GM12864 (cell line): ENCODE results near the gene LTB.
A peak's percentile ranks its signal among the peaks of the same experiment; 100 is the strongest.
"Not testable (repeated sequence)": the region's sequence is repeated elsewhere in the genome, so short reads cannot be mapped to it uniquely, and the experiment has no call there.

Source experiments
- DNase-seq: peaks from one replicate; pipeline ENCODE4 v3.0.0-alpha.2; 2011; ENCODE audit warnings: low read depth
- H3K4me3 ChIP-seq: 2 replicates; pipeline ENCODE4 v1.5.1; 2011; ENCODE audit warnings: mild to moderate bottlenecking, low read depth, low read length, control low read depth
- CTCF ChIP-seq: IDR thresholded peaks from 2 replicates; pipeline ENCODE4 v1.5.1; 2011; ENCODE audit warnings: low read depth, mild to moderate bottlenecking, moderate library complexity, low read length, control low read depth, inconsistent platforms; ENCODE audit errors: missing control alignments

The LTB gene

GRCh38 chr6:31607317-31607716 is 25.1 kb upstream of the LTB start:
- no peak overlapping the region for H3K4me3 ChIP-seq
- TF ChIP-seq CTCF = no peak
- DNase-seq = no peak

DNA sequence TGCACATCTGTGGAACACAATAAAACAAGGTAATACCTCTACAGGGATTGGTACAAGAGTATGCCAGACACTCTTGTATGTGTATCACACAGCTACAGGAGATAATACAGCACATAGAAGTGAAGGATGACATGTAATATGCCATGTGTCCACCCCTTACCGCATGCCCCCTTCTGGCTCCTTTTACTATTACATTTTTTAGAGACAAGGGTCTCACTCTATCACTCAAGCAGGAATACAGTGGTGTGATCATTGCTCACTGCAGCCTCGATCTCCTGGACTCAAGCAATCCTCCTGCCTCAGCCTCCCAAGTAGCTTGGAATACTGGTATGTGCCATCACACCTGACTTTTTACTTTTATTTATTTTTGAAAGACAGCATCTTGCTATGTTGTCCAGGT is 14.8 kb upstream of the LTB start:
- DNase-seq = no peak
- H3K4me3 ChIP-seq = no peak overlapping the region

DNA sequence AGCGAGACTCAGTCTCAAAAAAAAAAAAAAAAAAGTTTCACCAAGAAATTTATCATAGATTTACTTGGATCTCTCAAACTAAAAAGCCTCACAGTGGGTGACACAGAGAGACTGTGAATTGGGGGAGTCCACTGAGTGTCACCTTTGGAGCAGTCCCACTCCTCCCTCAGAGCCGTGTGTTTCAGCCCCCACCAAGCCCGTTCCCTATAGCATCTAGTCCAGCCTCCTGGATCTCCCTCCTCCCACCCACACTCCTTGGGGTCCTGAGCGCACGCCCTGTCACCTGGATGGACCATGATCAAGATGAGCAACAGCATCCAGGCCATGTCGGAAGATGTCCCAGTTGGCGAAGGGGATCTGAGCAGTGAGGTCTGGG is 10.2 kb upstream of the LTB start:
- no peak for TF ChIP-seq CTCF
- DNase-seq = no peak
- peak overlapping the region; percentile 25 for H3K4me3 ChIP-seq

More for the DNA sequence above, 14.8 kb upstream of the LTB start:
- peak; percentile 66 for TF ChIP-seq CTCF

GRCh38 chr6:31590691-31591090 is 8.5 kb upstream of the LTB start:
- not testable (repeated sequence) for H3K4me3 ChIP-seq, DNase-seq

DNA sequence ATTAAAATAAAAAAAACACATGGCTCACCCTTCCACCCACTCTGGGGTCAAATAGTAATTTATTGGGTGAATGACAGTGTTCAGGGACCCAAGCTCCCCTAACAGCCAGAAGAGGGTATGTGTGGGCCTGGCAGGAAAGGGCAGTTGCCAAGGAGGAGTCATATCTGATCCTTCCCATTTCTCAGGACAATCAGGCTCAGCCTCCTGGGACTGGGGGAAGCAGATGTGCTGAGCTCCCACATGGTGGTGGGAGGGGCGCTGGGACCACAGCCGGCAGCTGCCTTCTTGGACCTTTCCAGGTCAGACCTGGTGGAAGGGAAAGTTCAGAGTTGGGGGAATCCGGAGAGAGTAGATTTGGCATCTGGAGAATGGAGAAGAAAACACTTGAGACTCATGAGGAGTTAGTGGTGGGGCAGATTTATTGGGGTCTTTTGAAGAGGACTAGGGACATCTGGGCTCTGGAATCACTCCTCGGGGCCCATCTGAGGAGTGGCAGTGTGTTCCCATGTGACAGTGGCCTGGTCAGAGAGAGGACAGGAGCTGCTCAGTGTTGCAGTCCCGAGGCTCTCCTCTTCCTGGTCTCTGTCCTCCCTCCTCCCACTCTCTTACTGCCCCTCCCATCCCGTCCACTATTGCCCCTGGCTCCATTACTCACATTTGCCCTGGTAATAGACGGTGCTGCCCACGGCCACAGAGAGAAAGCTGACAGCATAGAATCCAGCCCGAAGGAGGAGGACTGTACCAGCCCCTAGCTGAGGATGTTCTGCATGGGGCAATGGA is 6.8 kb upstream of the LTB start:
- no peak overlapping the region for H3K4me3 ChIP-seq
- DNase-seq = no peak
- TF ChIP-seq CTCF = no peak

- TF ChIP-seq CTCF = no peak
- 0 out of 2 replicates have a peak overlapping the region, but pooled peaks have one; percentile 1 for H3K4me3 ChIP-seq
- DNase-seq = no peak
Observed at GRCh38 chr6:31587791-31588777, 5.9 kb upstream of the LTB start.

- H3K4me3 ChIP-seq = no peak overlapping the region; the same call in 1 of the 2 replicates
- no peak for DNase-seq
- TF ChIP-seq CTCF = no peak
Observed at GRCh38 chr6:31586599-31587281, 4.5 kb upstream of the LTB start.
